HEK293T (cell line): ENCODE results near the gene RIMOC1.

Experiments
- CTCF ChIA-PET: fragments of 350-600 bp; formaldehyde crosslinking; extraction: SDS; loops from one replicate; lab custom pipeline; 2021; ENCODE audit warnings: antibody characterized with exemption, inconsistent platforms; lab: Yijun Ruan, JAX
- POLR2A ChIA-PET: fragments of 350-600 bp; formaldehyde crosslinking; extraction: SDS; loops from one replicate; lab custom pipeline; 2020; ENCODE audit warnings: antibody characterized with exemption, inconsistent platforms; lab: Yijun Ruan, JAX
- DNase-seq: peaks from one replicate; pipeline ENCODE4 v3.0.0; 2012; ENCODE audit warnings: mixed read lengths; ENCODE audit errors: extremely low spot score
- ARNT ChIP-seq: fragments of 450-650 bp; IDR thresholded peaks from 2 replicates; pipeline ENCODE4 v1.6.1; 2017; ENCODE audit warnings: mild to moderate bottlenecking
- BHLHE40 ChIP-seq: fragments of 450-650 bp; IDR thresholded peaks from 2 replicates; pipeline ENCODE4 v1.6.1; 2016; ENCODE audit warnings: mild to moderate bottlenecking, moderate library complexity, borderline replicate concordance
- CTBP1 ChIP-seq: fragments of 450-650 bp; IDR thresholded peaks from 2 replicates; pipeline ENCODE4 v1.6.1; 2016; ENCODE audit warnings: borderline replicate concordance
- ELF4 ChIP-seq: fragments of 450-650 bp; IDR thresholded peaks from 2 replicates; pipeline ENCODE4 v1.6.1; 2017; ENCODE audit warnings: antibody characterized with exemption
- FOXA1 ChIP-seq: fragments of 450-650 bp; IDR thresholded peaks from 2 replicates; pipeline ENCODE4 v1.6.1; 2016; ENCODE audit warnings: mild to moderate bottlenecking
- FOXK2 ChIP-seq: fragments of 450-650 bp; IDR thresholded peaks from 2 replicates; pipeline ENCODE4 v1.6.1; 2016; ENCODE audit warnings: mild to moderate bottlenecking
- FOXM1 ChIP-seq: fragments of 450-650 bp; IDR thresholded peaks from 2 replicates; pipeline ENCODE4 v1.6.1; 2017; ENCODE audit warnings: mild to moderate bottlenecking, borderline replicate concordance
- HDGF ChIP-seq: fragments of 450-650 bp; IDR thresholded peaks from 2 replicates; pipeline ENCODE4 v1.6.1; 2017; ENCODE audit warnings: antibody characterized with exemption, borderline replicate concordance
- L3MBTL2 ChIP-seq: fragments of 450-650 bp; conservative IDR thresholded peaks from 2 replicates; pipeline ENCODE4 v1.6.1; 2016; ENCODE audit warnings: mild to moderate bottlenecking
- LEF1 ChIP-seq: fragments of 450-650 bp; IDR thresholded peaks from 2 replicates; pipeline ENCODE4 v1.6.1; 2017; ENCODE audit warnings: mild to moderate bottlenecking, borderline replicate concordance
- NFRKB ChIP-seq: fragments of 450-650 bp; IDR thresholded peaks from 2 replicates; pipeline ENCODE4 v1.6.1; 2016; ENCODE audit warnings: mild to moderate bottlenecking, moderate library complexity
- SP1 ChIP-seq: fragments of 450-650 bp; IDR thresholded peaks from 2 replicates; pipeline ENCODE4 v1.6.1; 2017
- SUZ12 ChIP-seq: fragments of 450-650 bp; IDR thresholded peaks from 2 replicates; pipeline ENCODE4 v1.6.1; 2016; ENCODE audit warnings: mild to moderate bottlenecking
- TARDBP ChIP-seq: fragments of 450-650 bp; IDR thresholded peaks from 2 replicates; pipeline ENCODE4 v1.6.1; 2016
- ZNF384 ChIP-seq: fragments of 450-650 bp; IDR thresholded peaks from 2 replicates; pipeline ENCODE4 v1.6.1; 2016
- TF ChIP-seq, protein P1 (sequence below): fragments of 450-650 bp; IDR thresholded peaks from 2 replicates; pipeline ENCODE4 v1.6.1; 2016

The RIMOC1 gene

DNA sequence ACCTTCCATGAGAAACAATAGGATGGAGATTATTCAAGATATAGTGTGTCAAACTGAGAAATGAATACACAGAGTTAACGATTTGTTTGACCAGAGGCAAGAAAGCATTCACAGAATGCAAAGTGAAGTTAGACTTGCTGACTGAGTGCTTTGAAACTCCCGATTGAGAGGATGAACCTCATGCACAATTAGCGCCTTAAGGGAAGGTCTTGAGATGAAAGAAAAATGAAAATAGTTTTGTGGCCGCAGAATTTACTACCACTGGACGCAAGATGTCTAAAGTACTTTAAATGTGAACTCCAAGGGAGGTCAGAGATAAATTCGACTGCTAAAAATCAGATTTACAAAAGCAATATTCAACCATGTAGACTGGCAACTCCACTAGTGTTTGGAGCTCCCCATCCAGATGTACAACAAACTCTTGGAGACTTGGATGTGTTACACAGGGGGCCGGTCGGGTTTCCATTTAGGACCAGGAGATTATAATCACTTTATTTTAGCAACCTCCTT, 707 bp upstream of the RIMOC1 start:
- CTCF ChIA-PET: interaction anchor here (0.5 kb wide), 1 partner anchor 152 kb away, joined by 3 read pairs; no protein-coding TSS in a partner anchor

DNA sequence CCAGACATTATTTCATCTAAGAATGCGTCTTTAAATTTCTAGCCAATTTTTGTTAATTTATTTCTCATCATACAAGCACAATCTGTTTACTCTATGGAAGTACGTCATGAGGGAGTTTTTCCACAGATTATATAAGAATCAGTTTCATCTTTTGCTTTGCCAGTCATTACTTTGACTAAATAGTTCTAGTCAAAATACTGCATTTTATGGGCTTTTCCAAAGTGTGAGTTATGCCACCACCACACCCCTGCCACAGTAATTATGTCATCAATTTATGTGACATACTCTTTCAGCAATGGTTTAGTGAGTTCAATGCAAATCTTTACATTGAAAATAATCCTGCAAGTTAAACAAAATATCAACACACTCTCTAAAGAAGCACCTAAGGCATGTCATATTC, 2.0 kb downstream of the RIMOC1 start:
- POLR2A ChIA-PET: no interaction called here
- no peak for DNase-seq
- CTCF ChIA-PET: no interaction called here
- TF ChIP-seq ZNF384 (no peak), SUZ12 (no peak), HDGF (no peak), L3MBTL2 (no peak), FOXM1 (no peak), BHLHE40 (no peak), FOXA1 (no peak), TARDBP (no peak), LEF1 (no peak)
- TF ChIP-seq, protein P1, sequence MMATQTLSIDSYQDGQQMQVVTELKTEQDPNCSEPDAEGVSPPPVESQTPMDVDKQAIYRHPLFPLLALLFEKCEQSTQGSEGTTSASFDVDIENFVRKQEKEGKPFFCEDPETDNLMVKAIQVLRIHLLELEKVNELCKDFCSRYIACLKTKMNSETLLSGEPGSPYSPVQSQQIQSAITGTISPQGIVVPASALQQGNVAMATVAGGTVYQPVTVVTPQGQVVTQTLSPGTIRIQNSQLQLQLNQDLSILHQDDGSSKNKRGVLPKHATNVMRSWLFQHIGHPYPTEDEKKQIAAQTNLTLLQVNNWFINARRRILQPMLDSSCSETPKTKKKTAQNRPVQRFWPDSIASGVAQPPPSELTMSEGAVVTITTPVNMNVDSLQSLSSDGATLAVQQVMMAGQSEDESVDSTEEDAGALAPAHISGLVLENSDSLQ: no peak

More for the DNA sequence above, 707 bp upstream of the RIMOC1 start:
- TF ChIP-seq L3MBTL2 (no peak), BHLHE40 (no peak), FOXA1 (no peak), HDGF (no peak), CTBP1 (no peak), ZNF384 (no peak), FOXM1 (no peak), ELF4 (no peak)
- TF ChIP-seq, protein P1: no peak
- POLR2A ChIA-PET: interaction anchor here (0.8 to 2.2 kb wide), 17 partner anchors 9 to 1114 kb away, joined by 3 to 22 read pairs (median 4); partner anchors contain the start of genes FBXO4, GHR and OXCT1
- DNase-seq: no peak

DNA sequence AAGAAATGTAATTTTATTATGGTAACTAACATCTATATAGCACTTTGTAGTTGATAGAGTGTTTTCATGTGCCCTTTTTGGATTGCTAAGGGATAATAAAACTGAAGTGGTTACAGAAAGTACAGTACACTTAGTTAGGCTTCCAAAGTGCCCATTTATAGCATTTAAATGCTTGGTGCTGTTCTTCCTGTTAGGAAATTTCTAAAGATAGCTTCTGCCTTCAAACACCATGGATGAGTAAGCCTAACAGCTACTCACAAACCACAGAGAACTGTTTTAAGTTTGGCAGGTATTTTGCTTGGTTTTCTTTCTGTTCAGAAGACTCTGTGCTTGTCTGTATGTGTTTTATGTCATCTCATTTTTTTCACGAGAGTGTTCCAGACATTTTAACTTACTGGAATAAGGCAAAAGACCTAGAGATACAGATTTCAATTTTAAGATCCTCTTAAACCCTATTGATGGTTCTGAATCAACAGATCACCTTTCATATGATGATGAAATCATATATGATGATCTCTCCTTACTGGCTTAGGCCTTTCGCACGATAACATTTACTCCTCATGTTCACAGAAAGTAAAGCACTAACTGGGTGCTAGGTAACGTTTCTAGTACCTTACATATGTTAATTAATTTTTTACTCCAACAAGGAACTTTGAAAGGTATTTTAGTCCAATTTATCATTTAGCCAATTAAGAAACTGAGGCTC, 4.4 kb downstream of the RIMOC1 start:
- DNase-seq: no peak
- POLR2A ChIA-PET: no interaction called here
- TF ChIP-seq TARDBP: no peak
- TF ChIP-seq, protein P1: no peak
- TF ChIP-seq LEF1: no peak

DNA sequence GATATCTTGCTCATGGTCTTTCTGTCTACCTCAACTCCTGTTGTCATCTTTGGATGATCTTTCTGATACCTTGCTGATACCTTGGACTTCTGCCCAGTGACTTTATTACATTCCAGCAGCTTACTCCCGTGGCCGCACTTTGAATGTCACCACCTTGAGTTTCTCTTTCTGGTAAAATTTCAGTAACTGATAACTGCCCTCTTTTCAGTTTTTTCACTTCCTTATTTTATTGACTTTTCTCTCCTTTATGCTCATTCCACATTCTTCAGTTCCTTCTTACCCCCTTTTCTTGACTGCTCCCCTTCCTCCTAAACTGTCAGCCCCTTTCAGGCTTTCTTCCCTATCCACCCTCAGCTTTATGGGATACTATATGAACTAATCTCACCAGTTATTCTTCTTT, 14.0 kb downstream of the RIMOC1 start:
- DNase-seq: no peak
- ChIA-PET CTCF (no interaction called here), POLR2A (no interaction called here)
- TF ChIP-seq, protein P1: no peak
- TF ChIP-seq SP1: no peak
- no peak for TF ChIP-seq HDGF
- TF ChIP-seq ELF4: no peak
- no peak for TF ChIP-seq FOXA1
- TF ChIP-seq FOXM1: no peak
- TF ChIP-seq BHLHE40: no peak
- no peak for TF ChIP-seq FOXK2
- TF ChIP-seq CTBP1: no peak
- no peak for TF ChIP-seq SUZ12
- no peak for TF ChIP-seq TARDBP

More for the DNA sequence above, 4.4 kb downstream of the RIMOC1 start:
- CTCF ChIA-PET: no interaction called here

DNA sequence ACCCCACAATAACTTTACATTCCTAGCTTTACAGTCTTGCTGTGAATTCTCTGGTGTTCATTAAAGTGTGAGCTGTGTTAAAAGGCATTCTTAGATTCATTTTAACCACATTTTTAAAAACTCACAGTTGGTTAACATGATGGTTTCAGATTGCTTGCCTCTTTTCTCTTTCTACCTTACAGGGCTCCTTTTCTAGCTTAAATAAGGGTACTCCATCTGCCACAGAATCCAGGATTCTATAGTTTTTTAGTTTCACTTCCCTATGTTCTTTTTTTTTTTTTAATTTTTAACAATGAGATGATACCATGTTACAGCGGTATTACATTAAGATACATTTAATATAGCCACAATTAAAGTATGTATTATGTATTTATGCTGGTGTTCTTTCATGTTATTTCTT, 17.0 kb downstream of the RIMOC1 start:
- ChIA-PET POLR2A (interaction anchor here (0.9 kb wide), 1 partner anchor 17 kb away, joined by 3 read pairs; the partner anchor contains the start of gene RIMOC1), CTCF (no interaction called here)

DNA sequence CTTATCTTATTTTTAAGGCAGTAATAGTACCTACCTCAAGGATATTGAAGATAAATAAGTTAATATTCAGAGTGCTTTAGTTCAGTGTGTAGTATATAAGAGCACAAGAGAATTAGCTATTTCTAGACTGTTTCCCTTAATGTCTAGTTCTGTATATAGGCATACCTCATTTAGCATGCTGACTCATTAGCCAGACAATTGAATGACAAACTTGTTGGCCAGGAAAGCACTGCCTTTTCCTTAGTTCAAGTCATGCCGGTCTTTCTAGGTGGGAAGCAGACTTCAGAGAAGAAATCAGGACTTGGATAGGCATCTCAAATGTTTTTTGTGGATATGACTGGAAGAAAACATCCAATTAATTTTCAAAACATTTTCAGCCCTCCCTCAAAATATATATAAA, 17.7 kb downstream of the RIMOC1 start:
- no peak for DNase-seq
- CTCF ChIA-PET: no interaction called here
- POLR2A ChIA-PET: interaction anchor here (0.9 kb wide), 1 partner anchor 18 kb away, joined by 3 read pairs; the partner anchor contains the start of gene RIMOC1
- TF ChIP-seq HDGF (no peak), BHLHE40 (no peak), TARDBP (no peak), FOXK2 (no peak), ARNT (no peak), ELF4 (no peak), SUZ12 (no peak), LEF1 (no peak), SP1 (no peak), ZNF384 (no peak)

More for the DNA sequence above, 17.0 kb downstream of the RIMOC1 start:
- no peak for DNase-seq
- TF ChIP-seq L3MBTL2 (no peak), TARDBP (no peak), SUZ12 (no peak), FOXK2 (no peak), SP1 (no peak), NFRKB (no peak), FOXM1 (no peak), BHLHE40 (no peak)
